BJ (cell line): Measurements from ENCODE around the gene MMEL1. TPM values are rescaled to one million over a fixed set of nuclear protein-coding genes. Genes with fewer than 3 reads are reported as not detected.

Experiments
- CTCF ChIA-PET: fragments of 350-600 bp; formaldehyde crosslinking; extraction: SDS; loops from one replicate; lab custom pipeline; 2021; ENCODE audit warnings: antibody characterized with exemption, inconsistent platforms; lab: Yijun Ruan, JAX
- POLR2A ChIA-PET: fragments of 300-600 bp; sonication (Branson Sonifier 250); formaldehyde crosslinking; extraction: SDS; loops from one replicate; lab custom pipeline; 2021; ENCODE audit warnings: antibody characterized with exemption; lab: Charles Lee
- DNase-seq: peaks from one replicate; pipeline ENCODE4 v3.0.0-alpha.2; 2011; ENCODE audit warnings: low read depth
- H3K27me3 ChIP-seq: 2 replicates; pipeline ENCODE4 v1.6.0; 2011; ENCODE audit warnings: low read length; ENCODE audit not compliant: control insufficient read depth, insufficient read depth
- H3K36me3 ChIP-seq: 2 replicates; pipeline ENCODE4 v1.5.1; 2011; ENCODE audit warnings: low read length; ENCODE audit not compliant: control insufficient read depth, insufficient read depth
- H3K4me3 ChIP-seq: 2 replicates; pipeline ENCODE4 v1.5.1; 2011; ENCODE audit warnings: low read depth, mild to moderate bottlenecking, control low read depth, low read length
- polyA plus RNA-seq: library from polyadenylated mRNA; depleted of rRNA; stranded (reverse); fragments of >200 nt; gene quantifications from 2 replicates; pipeline ENCODE4 v1.2.3, GENCODE V29; 2011
- TF ChIP-seq, protein P1 (sequence below): IDR thresholded peaks from 2 replicates; pipeline ENCODE4 v1.5.1; 2011; ENCODE audit warnings: low read depth, mild to moderate bottlenecking, control low read depth, inconsistent platforms, low read length, moderate library complexity; ENCODE audit not compliant: insufficient read depth

MMEL1 gene
- polyA plus RNA-seq, 1 experiment, result 0.17 TPM

DNA sequence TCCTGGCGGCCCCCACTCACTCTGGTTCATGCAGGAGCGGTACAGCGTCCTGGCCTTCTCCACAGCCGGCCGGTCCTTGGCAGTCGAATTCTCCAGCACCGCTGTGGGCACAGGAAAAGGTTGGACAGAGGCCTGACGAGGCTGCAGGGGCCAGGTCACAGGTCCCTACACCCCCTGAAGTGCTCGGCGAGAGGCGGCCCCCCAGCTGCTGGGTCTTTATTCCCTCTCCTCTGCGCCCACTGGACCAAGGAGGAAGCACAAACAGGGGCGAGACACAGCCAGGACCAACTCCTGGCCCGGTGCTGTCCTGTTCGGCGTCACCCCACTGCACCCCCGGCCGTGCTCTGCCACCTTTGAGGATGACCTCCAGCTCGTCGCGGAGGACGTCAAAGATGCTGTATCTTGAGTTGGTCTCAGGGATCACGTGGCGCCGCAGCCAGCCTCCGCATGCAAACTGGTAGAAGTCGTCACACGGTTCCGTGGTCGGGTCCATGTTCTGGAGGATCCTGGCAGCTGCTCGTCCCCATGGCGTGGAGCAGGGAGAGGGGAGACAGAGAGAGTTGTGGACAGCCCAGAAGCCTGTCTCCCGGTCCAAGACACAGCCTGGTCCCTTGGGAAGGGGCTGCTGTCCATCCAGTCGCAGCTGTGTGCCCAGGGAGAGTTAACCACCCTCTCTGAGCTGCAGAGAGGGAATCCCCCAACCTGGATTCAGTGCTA is 23.3 kb downstream of the MMEL1 start:
- CTCF ChIA-PET, result no interaction called here
- no peak for DNase-seq
- H3K27me3 ChIP-seq, result no peaks in the 10 kb centered on the region

DNA sequence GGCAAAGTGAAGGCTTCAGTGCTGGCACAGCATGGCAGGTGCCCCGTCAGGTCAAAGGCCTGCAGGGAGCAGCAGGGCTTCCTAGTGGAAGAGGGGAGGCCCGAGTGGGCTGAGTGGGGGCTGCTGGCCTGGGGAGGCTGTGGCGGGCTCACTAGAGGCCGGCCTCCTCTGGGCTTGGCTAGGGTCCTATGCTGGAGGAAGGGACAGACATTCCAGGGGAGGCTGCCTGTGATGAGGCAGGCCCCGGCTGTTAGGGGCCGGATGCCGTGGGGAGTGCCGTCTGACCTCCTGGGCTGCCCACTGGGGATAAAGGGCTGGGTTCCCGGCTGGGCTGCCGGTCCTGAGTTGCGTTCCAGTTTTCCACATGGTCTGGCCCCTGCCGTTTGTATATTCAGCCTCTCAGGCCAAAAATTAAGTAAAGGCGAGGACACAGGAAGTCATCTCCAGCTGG is 25.1 kb downstream of the MMEL1 start:
- no peak overlapping the region for H3K4me3 ChIP-seq
- no peak for DNase-seq
- TF ChIP-seq, protein P1, sequence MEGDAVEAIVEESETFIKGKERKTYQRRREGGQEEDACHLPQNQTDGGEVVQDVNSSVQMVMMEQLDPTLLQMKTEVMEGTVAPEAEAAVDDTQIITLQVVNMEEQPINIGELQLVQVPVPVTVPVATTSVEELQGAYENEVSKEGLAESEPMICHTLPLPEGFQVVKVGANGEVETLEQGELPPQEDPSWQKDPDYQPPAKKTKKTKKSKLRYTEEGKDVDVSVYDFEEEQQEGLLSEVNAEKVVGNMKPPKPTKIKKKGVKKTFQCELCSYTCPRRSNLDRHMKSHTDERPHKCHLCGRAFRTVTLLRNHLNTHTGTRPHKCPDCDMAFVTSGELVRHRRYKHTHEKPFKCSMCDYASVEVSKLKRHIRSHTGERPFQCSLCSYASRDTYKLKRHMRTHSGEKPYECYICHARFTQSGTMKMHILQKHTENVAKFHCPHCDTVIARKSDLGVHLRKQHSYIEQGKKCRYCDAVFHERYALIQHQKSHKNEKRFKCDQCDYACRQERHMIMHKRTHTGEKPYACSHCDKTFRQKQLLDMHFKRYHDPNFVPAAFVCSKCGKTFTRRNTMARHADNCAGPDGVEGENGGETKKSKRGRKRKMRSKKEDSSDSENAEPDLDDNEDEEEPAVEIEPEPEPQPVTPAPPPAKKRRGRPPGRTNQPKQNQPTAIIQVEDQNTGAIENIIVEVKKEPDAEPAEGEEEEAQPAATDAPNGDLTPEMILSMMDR, result no peak

More for the DNA sequence above, 23.3 kb downstream of the MMEL1 start:
- POLR2A ChIA-PET, result no interaction called here
- Histone ChIP-seq H3K36me3 (no peaks in the 10 kb centered on the region), H3K4me3 (no peak overlapping the region)
- TF ChIP-seq, protein P1, result no peak

DNA sequence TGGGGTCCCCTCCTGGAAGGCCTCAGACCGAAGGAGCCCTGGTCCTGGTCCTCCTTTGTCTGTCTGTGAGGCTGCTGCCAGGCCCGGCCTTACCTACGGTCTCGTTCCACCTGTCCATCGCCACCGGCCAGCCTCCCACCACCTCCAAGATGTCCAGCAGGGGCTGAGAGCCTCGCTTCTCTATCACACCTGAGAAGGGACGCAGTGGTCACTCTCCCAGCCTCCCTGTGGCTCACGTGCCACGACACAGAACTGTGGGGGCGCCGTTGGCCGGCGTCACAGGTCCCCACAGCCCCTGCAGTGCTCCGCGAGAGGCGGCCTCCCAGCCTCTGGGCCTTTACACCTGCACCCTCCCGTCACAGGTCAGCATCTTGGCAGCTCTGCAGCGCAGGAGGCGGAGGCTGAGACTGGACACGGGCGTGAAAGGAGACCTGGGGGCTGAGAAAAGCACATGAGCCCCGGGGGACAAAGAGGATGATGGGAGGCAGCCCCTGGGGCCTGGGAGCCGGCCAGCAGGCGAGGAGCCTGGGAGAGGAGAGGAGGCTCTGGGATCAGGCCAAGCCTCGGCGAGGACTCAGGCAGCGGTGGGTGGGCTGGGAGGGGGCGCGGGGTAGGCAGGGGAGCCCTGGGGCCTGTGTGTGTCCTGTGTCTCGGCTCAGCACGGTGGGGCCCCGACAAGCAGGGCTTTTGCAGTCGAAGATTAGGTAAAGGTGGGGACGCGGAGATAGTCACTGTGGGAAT is 25.8 kb downstream of the MMEL1 start:
- ChIA-PET POLR2A (no interaction called here), CTCF (no interaction called here)
- TF ChIP-seq, protein P1, result no peak
- Histone ChIP-seq H3K36me3 (no peaks in the 10 kb centered on the region), H3K27me3 (no peaks in the 10 kb centered on the region), H3K4me3 (no peak overlapping the region)
- no peak for DNase-seq

More for the DNA sequence above, 25.1 kb downstream of the MMEL1 start:
- POLR2A ChIA-PET, result no interaction called here
- CTCF ChIA-PET, result no interaction called here
- Histone ChIP-seq H3K36me3 (no peaks in the 10 kb centered on the region), H3K27me3 (no peaks in the 10 kb centered on the region)

DNA sequence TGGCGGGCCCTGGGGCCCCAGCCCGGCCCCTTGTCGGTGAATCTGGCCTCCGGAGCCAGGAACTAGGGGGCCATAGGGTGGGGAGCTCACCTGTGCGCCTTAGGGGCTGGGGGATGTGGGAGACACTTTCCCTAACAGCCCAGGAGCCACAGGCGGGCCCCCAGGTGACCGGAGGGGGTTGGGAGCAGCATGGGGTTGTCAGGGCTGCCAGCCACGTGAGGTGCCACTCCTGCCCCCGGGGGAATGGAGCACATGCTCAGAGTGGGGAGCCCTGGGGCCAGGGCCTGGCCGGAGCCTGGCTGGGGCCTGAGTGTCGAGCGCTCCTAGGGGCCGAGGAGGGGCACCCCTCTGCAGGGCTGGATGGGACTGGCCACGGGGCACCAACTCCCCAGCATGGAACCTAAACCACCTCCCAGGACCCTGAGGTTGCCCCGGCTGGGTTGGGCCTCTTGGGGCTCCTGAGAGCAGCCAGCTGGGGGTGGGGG is 26.4 kb downstream of the MMEL1 start:
- ChIA-PET POLR2A (no interaction called here), CTCF (no interaction called here)
- TF ChIP-seq, protein P1, result no peak
- DNase-seq, result no peak
- Histone ChIP-seq H3K36me3 (no peaks in the 10 kb centered on the region), H3K4me3 (no peak overlapping the region), H3K27me3 (no peaks in the 10 kb centered on the region)
